ENCODE results near the gene KISS1. TPM values are rescaled to one million over a fixed set of nuclear protein-coding genes. Genes with fewer than 3 reads are reported as not detected.
A peak's percentile ranks its signal among the peaks of the same experiment; 100 is the strongest.

KISS1 gene
- total and polyA plus RNA-seq, 10 donors = not detected

DNA sequence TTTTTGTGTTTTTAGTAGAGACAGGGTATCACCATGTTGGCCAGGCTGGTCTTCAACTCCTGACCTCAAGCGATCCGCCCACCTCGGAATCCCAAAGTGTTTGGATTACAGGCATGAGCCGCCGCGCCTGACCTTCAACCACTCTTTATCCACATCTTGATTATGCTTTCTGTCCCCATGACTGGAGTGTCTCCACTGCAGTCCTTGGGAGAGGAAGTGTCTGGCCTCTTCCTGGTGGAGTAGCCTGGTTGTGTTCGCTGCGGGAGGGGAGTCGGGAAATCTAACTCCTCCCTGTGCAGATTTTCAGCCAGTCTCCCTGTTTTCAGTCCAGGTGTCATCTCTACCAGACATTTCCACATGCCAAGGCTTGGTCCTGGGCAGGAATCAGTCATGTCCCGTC is 9.7 kb downstream of the KISS1 start:
- H3K27me3 ChIP-seq (replicated peaks in 1 of 7) = peaks cover 0 to 62% (median 44%) of the 10 kb centered on the region in 7 donors
- H3K27ac ChIP-seq = no peak overlapping the region
- H3K4me1 ChIP-seq = peaks cover 0 to 17% (median 6%) of the 10 kb centered on the region in 6 donors
- H3K9me3 ChIP-seq = no peaks in the 10 kb centered on the region
- no peak overlapping the region for H3K4me3 ChIP-seq
- no peaks in the 10 kb centered on the region for H3K36me3 ChIP-seq
- WGBS, 5 donors = 77 to 84% (median 78%) methylated on average over 10 of the region's 10 CpGs
- TF ChIP-seq, protein P1, sequence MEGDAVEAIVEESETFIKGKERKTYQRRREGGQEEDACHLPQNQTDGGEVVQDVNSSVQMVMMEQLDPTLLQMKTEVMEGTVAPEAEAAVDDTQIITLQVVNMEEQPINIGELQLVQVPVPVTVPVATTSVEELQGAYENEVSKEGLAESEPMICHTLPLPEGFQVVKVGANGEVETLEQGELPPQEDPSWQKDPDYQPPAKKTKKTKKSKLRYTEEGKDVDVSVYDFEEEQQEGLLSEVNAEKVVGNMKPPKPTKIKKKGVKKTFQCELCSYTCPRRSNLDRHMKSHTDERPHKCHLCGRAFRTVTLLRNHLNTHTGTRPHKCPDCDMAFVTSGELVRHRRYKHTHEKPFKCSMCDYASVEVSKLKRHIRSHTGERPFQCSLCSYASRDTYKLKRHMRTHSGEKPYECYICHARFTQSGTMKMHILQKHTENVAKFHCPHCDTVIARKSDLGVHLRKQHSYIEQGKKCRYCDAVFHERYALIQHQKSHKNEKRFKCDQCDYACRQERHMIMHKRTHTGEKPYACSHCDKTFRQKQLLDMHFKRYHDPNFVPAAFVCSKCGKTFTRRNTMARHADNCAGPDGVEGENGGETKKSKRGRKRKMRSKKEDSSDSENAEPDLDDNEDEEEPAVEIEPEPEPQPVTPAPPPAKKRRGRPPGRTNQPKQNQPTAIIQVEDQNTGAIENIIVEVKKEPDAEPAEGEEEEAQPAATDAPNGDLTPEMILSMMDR (IDR thresholded peaks at IDR 0.05 in 8 of 11, conservative IDR thresholded peaks at IDR 0.05 in 3 of 11) = no peak
- TF ChIP-seq POLR2A (IDR thresholded peaks at IDR 0.05) (no peak), POLR2AphosphoS5 (IDR thresholded peaks at IDR 0.05) (no peak)
- intact Hi-C loops (cut with DNase I; ENCODE audit: low total_unique reads) = no loop called here
- DNase-seq = no peak

DNA sequence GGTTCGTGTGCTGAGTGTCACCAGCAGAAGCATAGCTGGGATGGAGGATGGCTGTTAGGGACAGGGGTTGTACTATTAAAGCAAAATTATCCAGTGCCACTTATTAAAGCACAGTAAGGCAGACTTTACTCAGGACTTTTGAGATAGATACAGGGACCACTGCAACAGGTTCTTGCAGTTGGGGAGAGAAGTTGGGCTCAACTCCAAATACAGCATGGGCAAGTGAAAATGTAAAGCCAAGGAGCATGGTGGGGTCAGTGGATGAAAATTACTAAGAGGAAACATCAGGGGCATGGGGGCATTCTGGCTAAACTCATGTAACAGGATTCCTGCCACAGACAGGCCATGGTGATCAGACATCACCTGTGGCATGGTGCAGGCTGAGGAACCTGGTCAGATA is 15.2 kb downstream of the KISS1 start:
- intact Hi-C loops (cut with DNase I; ENCODE audit: low total_unique reads) = no loop called here
- no peak for DNase-seq
- Histone ChIP-seq H3K4me1 (no peaks in the 10 kb centered on the region), H3K4me3 (no peak overlapping the region), H3K27ac (no peak overlapping the region), H3K9me3 (no peaks in the 10 kb centered on the region), H3K27me3 (replicated peaks in 1 of 7) (peaks cover 0 to 22% (median under 1%) of the 10 kb centered on the region in 7 donors), H3K36me3 (no peaks in the 10 kb centered on the region)
- 55 to 80% (median 68%) methylated on average over 1 of the region's 1 CpG for WGBS, 5 donors
- TF ChIP-seq POLR2AphosphoS5 (IDR thresholded peaks at IDR 0.05) = no peak
- no peak for TF ChIP-seq POLR2A (IDR thresholded peaks at IDR 0.05)
- TF ChIP-seq, protein P1 (IDR thresholded peaks at IDR 0.05 in 8 of 11, conservative IDR thresholded peaks at IDR 0.05 in 3 of 11) = no peak

DNA sequence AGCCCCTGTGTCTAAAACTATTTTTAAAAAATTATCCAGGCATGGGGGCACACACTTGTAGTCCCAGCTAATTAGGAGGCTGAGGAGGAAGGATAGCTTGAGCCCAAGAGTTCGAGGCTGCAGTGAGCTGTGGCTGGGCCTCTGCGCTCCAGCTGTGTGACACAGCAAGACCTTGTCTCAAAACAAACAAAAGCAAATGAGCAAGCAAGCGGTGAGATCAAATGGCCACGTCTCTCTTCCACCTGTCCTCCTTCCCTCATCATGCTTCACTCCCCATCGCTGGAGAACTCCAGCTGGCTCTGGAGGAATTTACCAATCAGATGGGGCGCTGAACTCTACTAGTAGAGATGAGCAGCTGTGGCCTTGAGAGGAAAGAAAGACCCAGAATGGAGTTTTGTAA is 16.2 kb downstream of the KISS1 start:
- TF ChIP-seq POLR2AphosphoS5 (IDR thresholded peaks at IDR 0.05) (no peak), POLR2A (IDR thresholded peaks at IDR 0.05) (no peak)
- TF ChIP-seq, protein P1 (IDR thresholded peaks at IDR 0.05 in 8 of 11, conservative IDR thresholded peaks at IDR 0.05 in 3 of 11) = no peak
- Histone ChIP-seq H3K27ac (no peak overlapping the region), H3K4me3 (no peak overlapping the region), H3K4me1 (no peaks in the 10 kb centered on the region), H3K36me3 (no peaks in the 10 kb centered on the region), H3K27me3 (replicated peaks in 1 of 7) (peaks cover 0 to 26% (median 0%) of the 10 kb centered on the region in 7 donors), H3K9me3 (no peaks in the 10 kb centered on the region)
- DNase-seq = peak; percentile 27
- intact Hi-C loops (cut with DNase I; ENCODE audit: low total_unique reads) = no loop called here
- 77 to 86% (median 79%) methylated on average over 6 of the region's 6 CpGs for WGBS, 5 donors

DNA sequence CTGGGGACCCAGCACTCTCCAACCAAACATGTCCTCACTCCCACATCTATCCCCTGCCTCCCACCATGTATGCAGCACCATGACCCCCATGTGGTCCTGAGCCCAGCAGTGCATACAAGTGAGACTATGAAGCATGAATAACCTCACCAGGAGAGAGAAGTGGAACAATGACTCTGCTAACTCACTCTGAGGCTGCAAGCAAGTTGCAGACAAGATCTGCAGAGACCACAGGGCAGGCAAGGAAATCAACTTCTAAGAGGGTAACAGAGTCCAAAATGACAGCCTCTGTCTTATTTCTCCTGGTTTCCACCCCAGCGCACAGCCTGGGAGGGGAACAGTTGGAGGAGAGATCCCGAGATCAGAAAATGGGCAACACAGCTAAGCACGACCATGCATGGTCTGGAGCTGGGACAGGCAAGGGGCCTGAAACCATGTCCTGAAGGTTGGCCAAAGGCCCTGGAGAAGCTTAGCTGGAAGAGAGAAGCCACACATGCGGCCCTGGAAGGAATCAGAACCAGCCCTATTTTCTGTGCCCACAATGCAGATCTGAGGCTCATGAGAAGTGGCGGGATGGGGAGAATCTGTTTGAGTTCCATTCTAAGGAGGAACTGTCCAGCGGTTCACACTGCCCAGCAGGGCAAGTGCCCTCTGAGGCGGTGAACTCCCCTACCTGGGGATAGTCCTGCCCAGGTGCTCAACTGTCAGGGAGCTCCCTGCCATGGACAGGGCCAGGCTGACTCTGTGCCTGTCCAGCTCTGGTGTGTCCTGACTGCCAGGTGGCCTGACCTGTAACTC is 17.6 kb downstream of the KISS1 start:
- no peaks in the 10 kb centered on the region for H3K9me3 ChIP-seq
- TF ChIP-seq POLR2AphosphoS5 (IDR thresholded peaks at IDR 0.05) (no peak), POLR2A (IDR thresholded peaks at IDR 0.05) (no peak)
- TF ChIP-seq, protein P1 (IDR thresholded peaks at IDR 0.05 in 8 of 11, conservative IDR thresholded peaks at IDR 0.05 in 3 of 11) = no peak
- no peak overlapping the region for H3K4me3 ChIP-seq
- DNase-seq = peak; percentile 32
- peaks cover 0 to 28% (median 0%) of the 10 kb centered on the region in 7 donors for H3K27me3 ChIP-seq (replicated peaks in 1 of 7)
- H3K27ac ChIP-seq = no peak overlapping the region
- 75 to 88% (median 84%) methylated on average over 7 of the region's 7 CpGs for WGBS, 5 donors
- no peaks in the 10 kb centered on the region for H3K36me3 ChIP-seq
- no peaks in the 10 kb centered on the region for H3K4me1 ChIP-seq
- intact Hi-C loops (cut with DNase I; ENCODE audit: low total_unique reads) = no loop called here
